Cardiac ventricle fibroblast (primary cell): ENCODE results near the gene ISM2. TPM values are rescaled to one million over a fixed set of nuclear protein-coding genes. Genes with fewer than 3 reads are reported as not detected.

Experiments
- total RNA-seq: library from RNA; depleted of rRNA; stranded (reverse); fragments of >200 nt; gene quantifications from 2 replicates; pipeline ENCODE4 v1.2.3, GENCODE V29; 2015

The ISM2 gene
- total RNA-seq, result 0.05 and 0.19 TPM in 2 replicates

GRCh38 chr14:77498120-77498979, at the start of gene ISM2:
Gene ISM2, minus strand, starts transcription at chr14:77498816. Its CDS starts 23 bp downstream, at chr14:77498793.

GRCh38 chr14:77457522-77458248, 40.9 kb downstream of the ISM2 start, which contains the start of the genes AHSA1 and VIPAS39:
Gene AHSA1, plus strand, starts transcription at chr14:77458093. Its CDS starts 97 bp downstream, at chr14:77458190.
Gene VIPAS39, minus strand, starts transcription at chr14:77457601. Its CDS starts 3,499 bp downstream, at chr14:77454102.

Other genes with a start within 250 kb of the ISM2 start
- not detected in 2 replicates for gene NGB, start 227.6 kb downstream of the ISM2 start, total RNA-seq
- gene POMT2, start 177.9 kb downstream of the ISM2 start, total RNA-seq, result 9.4 and 14.4 TPM in 2 replicates
- 19.6 and 25.1 TPM in 2 replicates for gene GSTZ1, start 177.8 kb downstream of the ISM2 start, total RNA-seq
- 5.7 and 5.8 TPM in 2 replicates for gene TMED8, start 121.7 kb downstream of the ISM2 start, total RNA-seq
- 1.6 and 2.2 TPM in 2 replicates for gene SAMD15, start 121.4 kb downstream of the ISM2 start, total RNA-seq
- gene NOXRED1, start 75.3 kb downstream of the ISM2 start, total RNA-seq, result 0.20 TPM in 1 of 2 replicates, not detected in the other
- 19.0 and 19.8 TPM in 2 replicates for gene VIPAS39, start 41.2 kb downstream of the ISM2 start, total RNA-seq
- 96.5 and 101 TPM in 2 replicates for gene AHSA1, start 40.7 kb downstream of the ISM2 start, total RNA-seq
- 12.4 and 17.5 TPM in 2 replicates for gene SPTLC2, start 117.8 kb upstream of the ISM2 start, total RNA-seq
- gene ALKBH1, start 209.2 kb upstream of the ISM2 start, total RNA-seq, result 5.2 and 6.4 TPM in 2 replicates
- 186 and 219 TPM in 2 replicates for gene SLIRP, start 209.3 kb upstream of the ISM2 start, total RNA-seq